Stimulated activated CD4-positive, alpha-beta T cell treated with anti-CD3 and anti-CD28 coated beads, Interleukin-15, amount 100 ng/mL, for 48 hours (primary cell): Measurements from ENCODE around the gene LEKR1.
"Not testable (repeated sequence)": the region's sequence is repeated elsewhere in the genome, so short reads cannot be mapped to it uniquely, and the experiment has no call there.

Experiments used
- DNase-seq, 2 donors: peaks; one replicate each; pipeline ENCODE4 v3.0.0-alpha.2; 2020; ENCODE audit warnings: low read depth in 2 of 2

LEKR1 gene

DNA sequence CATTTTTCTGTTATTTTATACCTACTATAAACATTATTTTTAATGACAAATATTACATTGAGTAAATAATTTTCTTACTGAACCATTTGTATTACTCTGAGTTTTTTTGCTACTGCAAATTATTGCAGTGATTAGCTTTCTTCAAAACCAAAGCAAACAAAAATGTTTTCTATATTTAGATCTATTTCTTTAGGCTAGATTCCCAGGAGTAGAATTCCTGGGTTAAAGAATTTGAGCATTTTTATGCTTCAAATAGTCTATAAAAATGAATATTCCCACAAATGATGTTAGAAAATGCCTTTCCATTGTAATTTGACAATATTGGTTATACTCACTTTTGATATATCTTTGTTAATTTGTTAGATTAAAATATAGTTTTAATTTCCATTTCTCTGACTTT, 76.8 kb downstream of the LEKR1 start:
- DNase-seq = no peak

DNA sequence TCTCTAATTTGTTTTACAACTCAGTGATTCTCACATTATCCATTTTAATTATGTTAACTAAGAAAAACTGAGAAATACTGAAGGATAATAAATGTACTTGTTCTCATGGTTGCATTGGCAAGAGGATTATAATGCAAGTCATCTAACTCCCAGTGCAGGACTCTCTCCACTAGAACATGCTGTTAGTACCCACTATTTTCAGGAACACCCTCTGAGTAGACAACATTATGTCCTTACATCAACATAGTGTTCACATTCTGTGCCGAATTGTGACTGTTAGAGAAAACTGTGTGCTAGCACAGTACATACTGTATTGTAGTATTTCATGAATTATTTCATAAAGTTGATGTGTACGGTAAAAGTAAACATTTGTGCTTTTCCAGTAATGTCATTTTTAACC, 80.1 kb downstream of the LEKR1 start:
- DNase-seq = no peak

DNA sequence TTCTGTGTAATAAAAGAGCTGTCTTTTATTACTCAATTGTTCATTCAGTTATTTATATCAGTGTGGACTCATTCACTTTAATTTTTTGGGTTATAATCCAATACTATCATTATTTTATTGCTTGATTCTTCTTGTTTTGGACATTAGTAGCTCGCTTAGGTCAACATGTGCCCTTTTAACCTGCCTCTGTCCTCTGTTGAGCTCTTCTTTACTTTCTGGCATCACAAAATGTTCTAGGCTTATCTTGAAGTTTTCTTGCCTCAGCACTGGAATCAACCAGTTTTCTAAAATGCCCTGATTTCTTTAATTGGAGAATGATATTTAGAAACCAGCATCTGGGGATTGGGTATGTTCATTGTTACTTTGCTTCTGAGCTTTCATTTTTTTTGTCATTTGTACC, 82.2 kb downstream of the LEKR1 start:
- no peak for DNase-seq

DNA sequence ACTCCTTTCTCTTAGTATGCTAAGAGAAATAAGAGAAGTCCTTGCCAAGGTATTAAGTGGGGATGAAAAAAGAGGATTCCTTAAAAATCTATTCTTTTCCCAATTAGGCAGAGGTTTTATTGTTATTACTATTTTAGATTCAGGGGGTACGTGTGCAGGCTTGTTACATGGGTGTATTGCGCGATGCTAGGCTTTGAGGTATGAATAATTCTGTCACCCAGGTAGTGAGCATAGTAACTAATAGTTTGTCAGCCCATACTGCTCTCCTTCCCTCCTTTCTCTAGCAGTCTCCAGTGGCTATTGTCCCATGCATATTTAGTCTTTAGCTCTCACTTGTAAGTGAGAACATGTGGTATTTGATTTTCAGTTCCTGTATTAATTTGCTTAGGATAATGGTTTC, 83.9 kb downstream of the LEKR1 start:
- DNase-seq = no peak

DNA sequence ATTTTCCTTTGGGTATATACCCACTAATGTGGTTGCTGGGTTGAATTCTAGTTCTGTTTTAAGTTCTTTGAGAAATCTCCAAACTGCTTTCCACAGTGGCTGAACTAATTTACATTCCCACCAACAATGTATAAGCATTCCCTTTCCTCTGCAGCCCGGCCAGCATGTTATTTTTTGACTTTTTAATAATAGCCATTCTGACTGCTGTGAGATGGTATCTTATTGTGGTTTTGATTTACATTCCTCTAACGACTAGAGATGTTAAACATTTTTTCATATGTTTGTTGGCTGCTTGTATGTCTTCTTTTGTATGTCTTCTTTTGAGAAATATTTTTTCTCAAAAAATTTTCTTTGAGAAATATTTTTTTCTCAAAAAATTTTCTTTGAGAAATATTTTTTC, 84.7 kb downstream of the LEKR1 start:
- DNase-seq = not testable (repeated sequence)

DNA sequence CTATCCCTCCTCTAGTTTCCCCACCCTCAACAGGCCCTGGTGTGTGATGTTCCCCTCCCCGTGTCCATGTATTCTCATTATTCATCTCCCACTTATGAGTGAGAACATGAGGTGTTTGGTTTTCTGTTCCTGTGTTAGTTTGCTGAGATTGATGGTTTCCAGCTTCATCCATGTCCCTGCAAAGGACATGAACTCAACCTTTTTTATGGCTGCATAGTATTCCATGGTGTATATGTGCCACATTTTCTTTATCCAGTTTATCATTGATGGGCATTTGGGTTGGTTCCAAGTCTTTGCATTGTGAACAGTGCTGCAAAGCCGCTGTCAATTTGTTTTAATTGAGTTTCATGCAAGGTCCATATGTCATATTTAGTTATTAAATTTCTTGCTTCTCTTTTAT, 88.1 kb downstream of the LEKR1 start:
- not testable (repeated sequence) for DNase-seq

DNA sequence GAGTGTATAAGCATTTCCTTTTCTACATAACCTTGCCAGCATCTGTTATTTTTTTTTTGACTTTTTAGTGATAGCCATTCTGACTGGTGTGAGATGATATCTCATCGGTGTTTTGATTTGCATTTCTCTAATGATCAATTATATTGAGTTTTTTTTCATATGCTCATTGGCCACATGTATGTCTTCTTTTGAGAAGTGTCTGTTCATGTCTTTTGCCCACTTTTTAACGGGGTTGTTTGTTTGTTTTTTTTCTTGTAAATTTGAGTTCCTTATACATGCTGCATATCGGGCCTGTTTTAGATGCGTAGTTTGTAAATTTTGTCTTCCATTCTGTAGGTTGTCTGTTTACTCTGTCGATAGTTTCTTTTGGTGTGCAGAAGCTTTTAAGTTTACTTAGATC, 89.2 kb downstream of the LEKR1 start:
- no peak for DNase-seq

DNA sequence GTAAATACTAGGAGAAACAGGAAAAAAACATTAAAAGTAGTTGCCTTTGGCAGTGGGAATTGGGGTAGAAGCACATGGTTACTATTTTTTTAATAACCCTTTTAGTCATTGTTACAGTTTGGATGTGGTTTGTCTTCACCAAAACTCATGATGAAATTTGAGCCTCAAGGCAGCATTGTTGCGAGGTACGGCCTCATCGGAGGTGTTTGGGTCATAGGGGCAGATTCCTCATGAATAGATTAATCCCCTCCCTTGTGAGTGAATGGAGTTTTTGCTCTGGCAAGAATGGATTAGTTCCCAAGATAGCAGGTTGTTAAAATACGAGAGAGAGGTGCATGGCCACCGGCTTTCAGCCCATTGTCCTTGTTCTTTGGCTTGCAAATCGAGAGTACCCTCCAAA, 92.6 kb downstream of the LEKR1 start:
- DNase-seq = no peak

DNA sequence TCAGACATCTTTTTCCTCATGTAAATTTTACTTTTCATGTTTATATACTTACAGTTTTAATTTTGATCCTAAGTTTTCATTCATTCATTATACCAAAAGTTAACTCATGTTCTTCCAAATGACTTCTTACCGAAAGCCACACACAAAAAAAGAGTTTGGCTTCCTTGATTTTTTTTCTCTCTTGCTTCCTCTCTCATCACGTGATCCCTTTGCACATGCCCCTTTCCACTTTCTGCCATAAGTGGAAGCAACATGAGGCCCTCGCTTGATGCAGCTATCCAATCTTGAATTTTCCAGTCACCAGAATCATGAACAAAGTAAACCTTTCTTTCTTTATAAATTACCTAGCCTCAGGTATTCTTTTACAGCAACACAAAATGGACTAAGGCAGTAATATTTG, 93.7 kb downstream of the LEKR1 start:
- DNase-seq = no peak

DNA sequence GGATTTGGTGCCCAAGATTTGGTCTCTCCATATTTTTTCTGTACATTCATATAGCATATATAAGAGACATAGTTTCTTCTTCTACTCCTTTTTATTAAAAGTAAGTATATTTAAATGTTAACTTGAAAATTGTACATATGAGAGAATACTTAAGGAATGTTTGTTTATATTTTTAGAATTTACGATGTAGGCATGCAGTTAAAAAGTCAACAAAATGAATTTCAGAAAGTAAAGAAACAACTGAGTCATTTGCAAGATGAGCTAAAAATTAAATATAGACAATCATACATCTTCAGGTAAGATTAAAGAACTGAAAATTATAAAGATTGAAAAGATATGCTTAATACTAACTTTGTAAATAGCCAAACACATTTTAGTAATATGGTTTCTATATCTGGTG, 94.2 kb downstream of the LEKR1 start:
- DNase-seq = no peak

DNA sequence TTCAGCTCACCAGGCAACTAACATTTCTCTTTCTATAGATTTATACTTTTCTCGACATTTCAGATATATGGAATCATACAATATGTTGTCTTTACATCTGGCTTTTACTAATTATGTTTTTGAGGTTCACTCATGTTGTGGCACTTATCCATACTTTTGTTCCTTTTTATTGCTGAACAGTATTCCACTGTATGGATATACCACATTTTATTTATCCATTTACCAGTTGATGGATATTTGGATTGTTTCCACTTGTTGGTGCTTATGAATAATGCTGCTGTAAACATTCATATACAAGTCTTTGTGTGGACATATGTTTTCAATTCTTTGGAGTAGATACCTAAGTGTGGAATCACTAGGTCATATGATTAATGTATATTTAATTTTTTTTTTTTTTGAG, 97.2 kb downstream of the LEKR1 start:
- no peak for DNase-seq

DNA sequence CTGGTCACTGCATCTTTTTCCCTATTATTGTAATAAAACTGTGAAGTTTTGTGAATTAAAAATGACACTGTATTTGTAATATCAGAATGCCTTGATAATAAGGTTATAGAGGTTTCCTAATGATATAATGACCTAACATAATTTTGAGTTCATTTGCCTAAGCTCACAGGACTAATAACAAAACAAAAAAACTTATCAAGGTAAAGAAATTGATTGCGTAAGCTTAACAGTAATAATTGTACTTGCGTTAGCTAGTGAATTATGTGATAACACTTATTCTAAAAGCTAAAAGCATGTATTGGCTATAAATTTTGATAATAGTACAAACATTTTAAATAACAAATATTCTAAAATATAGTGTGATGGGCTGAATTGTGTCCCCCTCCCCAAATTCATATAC, 112.6 kb downstream of the LEKR1 start:
- no peak for DNase-seq

DNA sequence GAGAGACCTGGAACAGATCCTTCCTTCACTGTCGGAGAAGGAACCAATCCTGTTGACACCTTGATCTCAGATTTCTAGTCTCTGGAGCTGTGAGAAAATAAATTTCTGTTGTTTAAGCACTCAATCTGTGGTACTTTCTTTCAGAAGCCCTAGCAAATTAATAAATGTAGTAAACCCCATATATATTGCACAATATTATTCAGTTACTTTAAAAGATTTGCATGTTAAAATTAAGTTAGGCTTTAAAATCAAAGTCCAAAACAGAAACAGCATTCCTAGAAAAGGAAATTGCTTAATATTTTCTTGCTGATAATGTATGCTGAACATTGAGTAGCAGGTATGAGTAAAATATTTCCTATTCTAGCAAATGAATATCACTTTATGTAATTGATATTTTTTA, 113.2 kb downstream of the LEKR1 start:
- DNase-seq = no peak

DNA sequence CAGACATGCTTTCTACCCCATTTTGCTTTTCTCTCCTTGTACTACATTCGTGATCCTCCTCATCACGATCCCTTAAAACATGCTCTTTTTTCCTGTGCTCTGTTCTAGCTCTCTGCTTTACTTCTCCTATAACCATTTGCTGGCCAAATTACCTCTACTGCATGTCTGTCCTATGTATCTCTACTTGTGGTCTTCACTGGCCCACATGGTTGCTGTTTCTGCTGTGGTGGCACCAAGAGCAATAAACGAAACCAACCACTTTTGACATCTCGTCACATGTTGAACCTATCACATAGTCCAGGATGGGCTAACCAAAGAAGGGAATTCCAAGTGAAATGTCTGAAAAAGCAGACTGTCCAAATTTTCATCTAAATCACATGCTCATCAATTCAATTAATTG, 115.2 kb downstream of the LEKR1 start:
- no peak for DNase-seq

DNA sequence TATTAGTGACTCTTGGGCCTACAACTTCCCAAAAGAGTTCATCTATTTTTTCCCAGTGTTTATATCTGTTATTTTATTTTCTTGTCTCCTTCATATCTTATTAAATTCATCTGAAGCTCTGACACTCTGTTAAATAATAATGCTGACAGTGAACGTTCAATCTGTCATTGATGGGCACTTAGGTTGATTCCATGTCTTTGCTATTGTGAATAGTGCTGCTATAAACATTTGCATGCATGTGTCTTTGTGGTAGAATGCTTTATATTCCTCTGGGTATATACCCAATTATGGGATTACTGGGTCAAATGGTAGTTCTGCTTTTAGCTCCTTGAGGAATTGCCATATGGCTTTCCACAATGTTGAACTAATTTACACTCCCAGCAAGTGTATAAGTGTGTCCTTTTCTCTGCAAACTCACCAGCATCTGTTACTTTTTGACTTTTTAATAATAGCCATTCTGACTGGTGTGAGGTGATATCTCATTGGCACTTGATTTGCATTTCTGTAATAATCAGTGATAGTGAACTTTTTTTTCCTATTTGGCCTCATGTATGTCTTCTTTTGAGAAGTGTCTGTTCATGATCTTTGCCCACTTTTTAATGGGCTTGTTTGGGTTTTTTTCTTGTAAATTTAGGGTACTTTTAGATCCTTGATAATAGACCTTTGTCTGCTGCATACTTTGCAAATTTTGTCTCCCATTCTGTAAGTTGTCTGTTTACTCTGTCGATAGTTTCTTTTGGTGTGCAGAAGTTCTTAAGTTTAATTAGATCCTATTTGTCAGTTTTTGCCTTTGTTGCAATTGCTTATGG, 122.5 kb downstream of the LEKR1 start:
- DNase-seq = no peak

DNA sequence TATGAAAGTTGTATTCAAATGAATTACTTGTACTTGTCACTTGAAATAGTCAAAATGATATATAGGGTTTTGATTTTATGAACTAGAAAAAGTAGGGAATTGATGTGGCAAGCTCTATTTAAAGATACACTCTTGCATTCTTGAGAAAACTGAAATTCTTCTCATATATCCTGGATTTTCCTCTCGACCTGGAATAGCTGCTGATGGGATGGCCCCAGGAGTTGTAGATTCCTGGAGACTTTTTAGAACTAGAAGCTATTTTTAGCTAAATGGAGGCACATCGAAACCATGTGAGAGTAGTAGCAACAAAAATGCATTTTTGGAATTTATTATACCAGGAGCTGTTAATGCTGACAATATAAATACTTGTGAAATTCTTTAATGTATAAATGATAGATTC, 125.9 kb downstream of the LEKR1 start:
- DNase-seq = no peak

DNA sequence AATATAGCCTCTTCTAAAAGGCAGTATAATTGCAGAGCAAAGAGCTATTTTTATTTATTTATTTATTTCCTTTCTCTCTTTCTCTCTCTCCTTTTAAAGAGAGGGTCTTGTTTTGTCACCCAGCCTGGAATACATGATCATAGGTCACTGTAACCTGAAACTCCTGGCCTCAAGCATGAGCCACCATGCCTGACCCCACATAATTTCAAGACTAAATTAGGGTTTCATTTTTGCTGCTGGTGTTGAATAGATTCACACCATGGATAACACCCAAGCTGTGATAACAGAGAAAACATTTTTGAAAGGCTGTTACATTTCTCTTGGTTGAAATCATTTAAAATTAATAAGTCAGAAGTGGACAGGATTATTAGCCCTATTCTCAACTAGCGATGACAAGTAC, 131.6 kb downstream of the LEKR1 start:
- DNase-seq = no peak

DNA sequence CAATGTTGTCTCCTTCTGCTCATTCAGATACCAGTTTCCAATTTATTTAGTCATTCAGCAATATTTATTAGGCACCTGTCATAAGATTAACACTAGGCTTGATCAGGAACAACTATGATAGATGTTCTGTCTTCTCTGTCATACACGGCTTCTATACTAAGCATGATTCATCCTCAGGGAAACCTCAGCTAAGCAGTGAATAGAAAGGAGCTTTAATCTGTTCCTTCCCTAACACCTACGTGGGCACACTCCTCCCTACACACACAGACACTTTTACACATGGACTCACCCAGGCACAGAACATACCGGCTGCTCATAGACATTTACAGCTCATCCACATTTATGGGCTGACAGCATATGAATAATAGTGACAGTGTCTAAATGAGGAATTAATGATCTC, 136.9 kb downstream of the LEKR1 start:
- no peak for DNase-seq

DNA sequence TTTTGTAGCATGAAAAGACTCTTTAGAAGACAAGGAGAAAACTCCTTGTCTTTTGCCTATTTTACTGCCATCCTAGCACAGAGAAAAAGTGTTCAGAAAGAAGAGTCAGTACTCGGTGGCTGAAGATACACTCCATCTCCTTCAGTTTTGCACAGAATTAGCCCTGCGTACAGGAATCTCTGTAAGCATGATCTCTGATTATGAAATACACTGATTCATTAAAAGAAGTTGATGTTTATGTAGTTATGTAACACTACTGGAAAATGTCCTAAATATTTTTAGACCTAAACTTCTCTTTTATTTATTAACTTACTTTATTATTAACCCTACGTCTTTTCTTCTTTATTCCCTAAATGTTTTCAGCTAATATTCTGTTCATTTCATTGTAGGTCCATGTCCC, 138.4 kb downstream of the LEKR1 start:
- DNase-seq = no peak

DNA sequence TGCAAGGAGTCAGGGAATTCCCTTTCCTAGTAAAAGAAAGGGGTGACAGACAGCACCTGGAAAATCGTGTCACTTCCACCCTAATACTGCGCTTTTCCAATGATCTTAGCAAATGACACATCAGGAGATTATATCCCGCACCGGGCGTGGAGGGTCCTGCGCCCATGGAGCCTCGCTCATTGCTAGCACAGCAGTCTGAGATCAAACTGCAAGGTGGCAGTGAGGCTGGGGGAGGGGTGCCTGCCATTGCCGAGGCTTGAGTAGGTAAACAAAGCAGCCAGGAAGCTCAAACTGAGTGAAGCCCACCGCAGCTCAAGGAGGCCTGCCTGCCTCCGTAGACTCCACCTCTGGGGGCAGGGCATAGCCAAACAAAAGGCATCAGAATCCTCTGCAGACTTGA, 140.2 kb downstream of the LEKR1 start:
- not testable (repeated sequence) for DNase-seq

DNA sequence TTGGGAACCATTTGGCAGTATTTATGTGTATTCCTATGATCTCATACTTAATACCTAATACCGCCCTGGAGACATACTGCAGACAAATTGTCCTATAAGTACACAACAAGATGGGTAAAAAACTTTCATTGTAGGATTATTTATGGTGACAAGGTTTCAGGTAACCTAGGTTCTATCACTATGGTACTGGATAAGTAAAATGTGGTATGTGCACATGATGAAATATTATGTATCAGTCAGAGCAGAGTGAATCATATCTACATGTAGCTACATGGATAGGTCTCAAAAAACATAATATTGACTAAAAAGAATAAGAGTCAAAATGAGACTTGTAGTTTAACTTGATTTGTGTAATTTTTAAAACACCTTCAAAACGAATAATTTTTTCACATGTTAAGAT, 147.8 kb downstream of the LEKR1 start:
- no peak for DNase-seq

DNA sequence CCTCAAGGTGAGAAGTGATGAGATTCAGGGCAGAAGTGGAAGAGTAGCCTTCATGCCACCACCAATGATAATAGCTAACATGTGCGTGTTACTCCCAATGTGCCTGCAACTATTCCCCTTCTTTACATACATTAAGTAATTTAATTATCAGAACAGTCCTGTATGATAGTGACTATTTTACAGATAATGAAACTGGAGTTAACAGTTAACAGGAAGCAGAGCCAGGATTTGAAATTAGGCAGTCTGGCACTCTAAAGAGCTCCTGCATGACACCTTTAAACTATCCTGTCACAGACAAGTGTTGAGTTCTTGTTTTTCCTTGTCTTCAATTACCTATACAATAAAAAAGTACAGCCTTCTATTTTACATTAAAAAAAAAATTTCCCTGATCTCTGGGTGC, 148.8 kb downstream of the LEKR1 start:
- DNase-seq = no peak

DNA sequence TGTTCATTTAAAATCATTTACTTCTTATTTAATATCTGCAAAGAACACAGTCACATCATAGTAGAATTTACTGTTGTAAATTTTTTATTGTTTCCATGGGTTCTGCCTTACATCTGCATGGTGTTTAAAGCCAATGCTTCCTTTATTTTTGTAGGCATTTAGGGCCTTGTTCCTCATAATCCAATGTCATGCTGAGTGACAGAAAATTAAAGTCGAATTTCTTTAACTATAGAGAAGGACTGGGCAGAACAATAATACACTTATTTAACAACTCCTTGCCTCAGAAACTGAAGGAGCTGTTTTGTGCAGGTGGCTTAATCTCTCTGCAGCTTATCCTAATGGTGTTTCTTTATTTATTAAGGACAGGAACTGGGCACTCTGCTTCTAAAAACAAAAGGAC, 149.6 kb downstream of the LEKR1 start:
- DNase-seq = no peak

DNA sequence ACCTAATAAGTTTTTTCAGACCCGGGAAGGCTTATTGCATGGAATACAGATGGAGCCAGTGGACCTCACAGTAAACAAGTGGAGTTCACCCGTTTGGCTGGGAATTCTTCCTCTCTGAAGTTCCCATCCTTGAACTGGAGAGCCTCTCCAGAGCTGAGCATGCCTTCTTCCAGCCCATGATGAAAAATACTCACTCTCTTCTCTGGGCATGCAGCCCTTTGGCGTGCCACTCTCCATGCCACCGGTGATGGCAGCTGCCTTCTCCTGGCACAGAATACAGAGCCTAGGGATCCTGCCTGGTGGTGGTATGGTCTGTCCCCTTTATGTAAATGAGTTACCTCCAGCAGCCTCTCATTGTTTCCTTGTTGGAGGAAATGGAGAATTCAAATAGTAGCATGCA, 150.8 kb downstream of the LEKR1 start:
- DNase-seq = no peak
